Mucosa of descending colon (tissue), 3 donors: ENCODE data around the gene COL13A1. TPM values are rescaled to one million over a fixed set of nuclear protein-coding genes. Genes with fewer than 3 reads are reported as not detected.

Experiments
- ATAC-seq: fragments of 200-7000 bp; cut with Tn5 transposase; one replicate; pipeline ENCODE4 v1.9.1; 2020; ENCODE audit warnings: mild to moderate bottlenecking, moderate library complexity
- DNase-seq, 3 donors: peaks; one replicate each; pipeline ENCODE4 v3.0.0-alpha.2; 2020
- H3K36me3 ChIP-seq: fragments of 200-600 bp; one replicate; pipeline ENCODE4 v1.8.0; 2021; ENCODE audit warnings: low read depth, mild to moderate bottlenecking
- H3K4me1 ChIP-seq: fragments of 200-600 bp; one replicate; pipeline ENCODE4 v1.8.0; 2021; ENCODE audit warnings: low read depth, mild to moderate bottlenecking
- H3K4me3 ChIP-seq: fragments of 200-600 bp; one replicate; pipeline ENCODE4 v1.8.0; 2021; ENCODE audit warnings: mild to moderate bottlenecking
- H3K9me3 ChIP-seq: fragments of 200-600 bp; one replicate; pipeline ENCODE4 v1.8.0; 2021; ENCODE audit warnings: mild to moderate bottlenecking
- CTCF ChIP-seq: fragments of 200-600 bp; IDR thresholded peaks from one replicate; pipeline ENCODE4 v1.8.0; 2022; ENCODE audit warnings: antibody characterized with exemption, mild to moderate bottlenecking
- intact Hi-C, 2 donors: fragments of 100-400 bp; cut with DNase I in 1 of 2; cut with micrococcal nuclease in 1 of 2; formaldehyde crosslinking; loops; one replicate each; pipeline versions ENCODE4 v1.11.0 to v1.11.1; 2022; cut with DNase I, micrococcal nuclease
- total RNA-seq, 3 donors: library from RNA; stranded (reverse); fragmentation: NEBNext Ultra II Directional in 2 of 3; extraction: Animal tissue kit (Norgen Biotek cat#: 25700) in 2 of 3; gene quantifications; one replicate each; pipeline versions ENCODE4 v1.2.1 to v1.2.4, GENCODE V29; 2021 to 2023
- donor health status: DM: no; HTN: no; CAD: no; lungs with moderate emphysema.
- donor health status: DM: no; HTN: no; CAD: no.
- donor health status: DM: no; HTN: yes; CAD: no.

COL13A1 gene
- total RNA-seq, 3 donors from 2014 or later, result 1.0 to 2.3 (median 1.0) TPM

GRCh38 chr10:69896606-69897231 is 95.0 kb downstream of the COL13A1 start:
- Histone ChIP-seq H3K4me1 (peaks cover 24% of the 10 kb centered on the region), H3K4me3 (no peak overlapping the region), H3K9me3 (no peaks in the 10 kb centered on the region), H3K36me3 (no peaks in the 10 kb centered on the region)
- TF ChIP-seq CTCF, result no peak
- ATAC-seq (no peak), DNase-seq (no peak)
- intact Hi-C loops, result no loop called here

GRCh38 chr10:69897432-69897831 is 95.7 kb downstream of the COL13A1 start:
- no peak for DNase-seq
- Histone ChIP-seq H3K36me3 (no peaks in the 10 kb centered on the region), H3K4me1 (peaks cover 22% of the 10 kb centered on the region), H3K4me3 (no peak overlapping the region), H3K9me3 (no peaks in the 10 kb centered on the region)
- ATAC-seq, result no peak
- intact Hi-C loops, result no loop called here
- no peak for TF ChIP-seq CTCF

GRCh38 chr10:69897999-69898398 is 96.3 kb downstream of the COL13A1 start:
- Histone ChIP-seq H3K4me1 (peaks cover 19% of the 10 kb centered on the region), H3K9me3 (no peaks in the 10 kb centered on the region), H3K4me3 (no peak overlapping the region), H3K36me3 (no peaks in the 10 kb centered on the region)
- TF ChIP-seq CTCF, result no peak
- intact Hi-C loops, result no loop called here
- ATAC-seq (no peak), DNase-seq (no peak)

GRCh38 chr10:69898524-69898923 is 96.8 kb downstream of the COL13A1 start:
- ATAC-seq, result peak; percentile 66
- DNase-seq, result peak in 2 of 3 donors; percentile 75 to 77
- Histone ChIP-seq H3K36me3 (no peaks in the 10 kb centered on the region), H3K9me3 (no peaks in the 10 kb centered on the region), H3K4me3 (no peak overlapping the region), H3K4me1 (peaks cover 15% of the 10 kb centered on the region)
- intact Hi-C loops, result no loop called here
- TF ChIP-seq CTCF, result no peak

- no peak for ATAC-seq
- intact Hi-C loops, result no loop called here
Observed at GRCh38 chr10:69898941-69899340, 97.2 kb downstream of the COL13A1 start.

More at GRCh38 chr10:69898941-69899340, 97.2 kb downstream of the COL13A1 start:
- Histone ChIP-seq H3K4me3 (no peak overlapping the region), H3K36me3 (no peaks in the 10 kb centered on the region), H3K4me1 (peaks cover 10% of the 10 kb centered on the region), H3K9me3 (no peaks in the 10 kb centered on the region)
- no peak for DNase-seq
- no peak for TF ChIP-seq CTCF
